ENCODE measurements around the gene MTARC1. TPM values are rescaled to one million over a fixed set of nuclear protein-coding genes. Genes with fewer than 3 reads are reported as not detected.

MTARC1 gene
- total and polyA plus RNA-seq, 2 donors: 8.9 to 12.2 TPM

Other genes with a start within 250 kb of the MTARC1 start
- gene C1orf115, start 96.5 kb upstream of the MTARC1 start, total RNA-seq: 10.0 TPM
- 9.5 TPM for gene C1orf115, start 96.5 kb upstream of the MTARC1 start, polyA plus RNA-seq
- gene MTARC2, start 38.6 kb upstream of the MTARC1 start, total RNA-seq: 31.0 TPM
- gene MTARC2, start 38.6 kb upstream of the MTARC1 start, polyA plus RNA-seq: 18.2 TPM
- 12.9 TPM for gene HLX, start 92.5 kb downstream of the MTARC1 start, total RNA-seq
- gene HLX, start 92.5 kb downstream of the MTARC1 start, polyA plus RNA-seq: 8.2 TPM

All from urinary bladder (tissue), 2 donors.